NCI-H2029 treated with DMSO at 0.1 percent for 48 hours (cell line): ENCODE measurements around the gene LRRC4C.
A peak's percentile ranks its signal among the peaks of the same experiment; 100 is the strongest.
"Not testable (repeated sequence)": the region's sequence is repeated elsewhere in the genome, so short reads cannot be mapped to it uniquely, and the experiment has no call there.

ENCODE experiments used
- DNase-seq: peaks from one replicate; lab custom pipeline; 2025; lab: John Stamatoyannopoulos, UW

Gene LRRC4C

DNA sequence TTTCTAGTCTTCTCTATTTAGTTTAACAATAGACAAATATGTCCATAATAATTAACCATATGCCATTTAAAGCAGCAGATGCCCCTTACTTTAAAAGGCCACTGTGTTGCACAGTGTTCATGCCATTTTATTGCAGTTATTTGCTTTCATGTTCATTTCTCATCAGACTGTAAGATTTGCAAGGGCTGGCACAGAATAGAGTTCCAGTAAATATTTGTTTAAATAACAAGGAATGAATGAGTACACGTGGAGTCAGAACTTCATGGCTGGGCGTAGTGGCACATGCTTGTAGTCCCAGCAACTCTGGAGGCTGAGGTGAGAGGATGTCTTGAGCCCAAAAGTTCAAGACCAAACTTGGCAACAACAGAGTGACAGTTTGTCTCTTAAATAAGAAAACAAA lies 1228.6 kb downstream of the LRRC4C start:
- DNase-seq, result no peak

DNA sequence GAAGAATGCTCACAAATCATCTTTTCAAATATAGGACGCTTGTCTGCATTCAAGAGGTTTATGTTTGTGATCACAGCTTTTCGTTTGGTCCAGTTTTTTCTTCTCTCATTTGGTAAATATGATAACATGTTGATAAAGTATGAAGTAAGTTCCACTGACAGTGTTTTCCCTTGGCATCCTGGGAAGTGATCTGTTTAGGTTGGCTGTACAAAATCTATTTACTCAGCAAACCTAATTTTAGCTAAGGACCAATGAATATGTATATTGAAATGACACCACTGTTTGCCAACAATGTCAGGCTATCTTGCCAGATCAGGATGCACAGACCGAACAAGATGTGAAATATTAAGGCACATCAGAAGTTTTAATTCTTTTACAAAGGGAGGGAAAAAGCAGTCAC lies 1230.8 kb downstream of the LRRC4C start:
- DNase-seq, result no peak

DNA sequence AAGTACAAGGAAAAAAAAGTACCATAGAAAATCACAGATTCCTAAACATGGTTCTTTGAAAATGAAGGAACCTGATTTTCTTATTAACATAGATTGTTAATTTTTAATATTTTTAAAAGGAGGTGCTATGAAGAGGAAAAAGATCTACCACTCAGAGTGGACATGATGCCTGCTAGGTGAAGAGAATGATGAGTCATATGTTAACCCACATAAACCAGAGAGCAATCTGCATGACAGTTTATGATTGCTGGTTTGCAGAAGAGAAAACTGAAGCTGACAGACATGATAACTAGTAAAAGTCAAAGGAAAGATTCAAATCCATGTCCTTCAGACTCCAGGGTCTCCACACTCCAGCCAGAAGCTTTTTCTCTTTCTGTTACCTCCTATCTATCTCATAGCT lies 1231.7 kb downstream of the LRRC4C start:
- no peak for DNase-seq

DNA sequence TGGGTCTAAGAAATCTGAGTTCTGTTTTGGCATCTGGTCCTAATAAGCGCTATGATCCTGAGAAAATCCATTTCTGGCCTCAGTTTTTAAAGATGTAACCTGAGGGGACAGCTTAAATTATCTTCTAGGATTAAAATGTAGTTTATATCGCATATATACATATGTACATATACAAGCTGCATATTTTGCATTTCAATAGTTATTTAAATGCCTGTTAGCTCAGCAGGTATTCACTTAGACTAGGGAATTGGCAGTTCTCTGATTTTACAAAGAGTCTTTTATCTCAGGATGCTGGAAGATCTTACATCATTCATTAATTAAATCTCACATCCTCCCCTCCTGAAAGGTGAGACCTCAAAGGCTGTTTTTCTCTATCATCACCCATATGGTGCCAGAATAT lies 1232.8 kb downstream of the LRRC4C start:
- no peak for DNase-seq

DNA sequence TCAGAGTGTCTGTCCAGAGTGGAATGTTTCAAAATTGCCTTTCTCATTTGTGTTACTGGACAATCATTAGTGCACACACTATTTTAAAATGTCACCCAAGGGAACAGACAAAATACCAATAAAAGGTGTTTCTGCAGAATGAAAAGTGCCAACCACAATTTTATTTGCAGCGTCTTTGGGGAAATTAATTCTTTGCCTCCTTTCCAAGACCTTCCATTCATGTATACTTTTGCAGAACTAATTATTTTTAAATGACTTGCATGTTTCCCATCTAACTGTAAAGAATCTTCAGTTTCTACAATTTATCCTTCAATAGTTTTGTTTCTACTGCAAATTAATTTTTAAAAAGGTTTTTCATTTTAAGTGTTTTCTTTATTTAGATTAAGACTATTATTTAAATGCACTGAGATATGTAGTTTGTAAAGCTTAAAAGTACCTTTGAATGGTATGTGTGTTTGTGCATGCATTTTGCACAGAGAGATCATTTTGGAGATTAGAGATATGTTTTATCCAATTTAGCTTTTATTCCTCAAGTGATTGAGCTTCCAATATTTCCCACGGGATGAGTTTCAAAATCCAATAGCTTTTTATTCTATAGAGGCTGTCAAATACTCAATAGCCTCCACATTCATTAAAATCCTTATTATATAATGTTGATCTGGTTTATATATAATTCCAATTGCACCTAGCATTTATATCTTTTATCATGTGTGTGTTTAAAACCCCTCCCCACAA lies 1235.7 kb downstream of the LRRC4C start:
- no peak for DNase-seq

DNA sequence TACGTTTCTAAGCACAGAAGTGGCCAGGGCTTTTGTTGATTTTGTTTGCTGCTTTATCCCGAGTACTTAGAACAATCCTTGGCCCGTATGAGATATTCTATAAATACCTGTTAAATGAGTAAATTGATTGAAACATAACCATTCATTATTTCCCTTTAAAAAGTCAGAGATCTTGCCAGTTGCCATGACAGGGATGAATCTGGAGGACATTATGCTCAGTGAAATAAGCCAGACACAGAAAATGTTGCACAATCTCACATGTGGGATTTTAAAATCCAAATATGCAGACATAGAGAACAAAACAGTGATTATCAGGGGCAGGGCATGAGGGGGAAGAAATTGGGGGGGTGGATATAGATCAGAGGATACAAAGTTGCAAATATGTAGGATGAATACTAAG lies 1240.1 kb downstream of the LRRC4C start:
- no peak for DNase-seq

DNA sequence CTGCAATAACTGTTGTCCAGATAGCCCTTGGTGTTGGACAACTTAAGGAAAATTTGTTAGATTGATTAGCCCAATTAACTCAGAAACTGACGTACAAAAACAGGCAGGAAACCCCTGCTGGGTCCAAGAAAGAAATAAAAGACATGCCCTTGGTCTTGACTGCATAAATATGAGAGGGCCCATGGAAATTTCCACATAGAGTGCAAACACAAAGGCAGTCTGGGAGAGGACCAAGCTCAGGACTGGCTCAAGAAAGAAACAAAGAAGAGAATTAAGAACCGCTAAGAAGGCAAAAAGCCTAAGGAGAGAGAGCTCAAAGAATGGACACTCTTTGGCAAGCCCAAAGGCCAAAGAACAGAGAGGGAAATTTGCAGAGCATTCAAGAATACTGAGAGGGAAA lies 1243.9 kb downstream of the LRRC4C start:
- no peak for DNase-seq

DNA sequence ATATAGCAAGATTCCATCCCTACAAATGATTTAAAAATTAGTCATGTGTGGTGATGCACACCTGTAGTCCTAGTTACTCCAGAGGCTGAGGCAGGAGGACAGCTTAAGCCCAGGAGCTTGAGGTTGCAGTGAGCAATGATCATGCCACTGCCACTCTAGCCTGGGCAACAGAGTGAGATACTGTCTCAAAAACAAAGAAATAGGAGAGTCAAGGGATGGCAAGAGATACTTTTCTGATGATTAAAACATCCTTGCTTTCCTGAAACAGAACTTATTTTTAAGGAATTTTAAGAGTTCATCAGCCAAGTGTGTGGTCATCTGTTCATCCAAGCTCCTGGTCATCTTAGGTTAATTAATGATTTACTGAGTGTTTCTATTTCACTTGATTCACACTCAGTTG lies 1252.0 kb downstream of the LRRC4C start:
- no peak for DNase-seq

DNA sequence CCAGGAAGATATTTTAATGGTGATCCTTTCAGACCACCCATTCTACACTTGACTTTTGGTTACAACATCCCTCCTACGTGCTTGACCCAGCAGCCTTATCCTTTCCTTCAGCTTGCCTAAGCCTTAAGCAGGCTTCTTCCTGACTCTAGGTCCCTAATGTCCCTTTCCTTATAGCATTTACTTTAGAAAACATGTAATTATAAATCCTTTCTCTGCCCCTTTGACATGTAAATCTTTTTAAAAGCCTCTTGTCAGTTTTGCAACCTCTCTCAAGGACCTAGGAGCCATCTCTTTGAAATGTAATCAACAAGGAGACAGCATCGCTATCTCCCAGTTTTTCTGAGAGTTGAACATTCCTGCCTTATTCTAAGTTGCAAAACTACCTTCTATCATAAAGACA lies 1255.2 kb downstream of the LRRC4C start:
- no peak for DNase-seq

DNA sequence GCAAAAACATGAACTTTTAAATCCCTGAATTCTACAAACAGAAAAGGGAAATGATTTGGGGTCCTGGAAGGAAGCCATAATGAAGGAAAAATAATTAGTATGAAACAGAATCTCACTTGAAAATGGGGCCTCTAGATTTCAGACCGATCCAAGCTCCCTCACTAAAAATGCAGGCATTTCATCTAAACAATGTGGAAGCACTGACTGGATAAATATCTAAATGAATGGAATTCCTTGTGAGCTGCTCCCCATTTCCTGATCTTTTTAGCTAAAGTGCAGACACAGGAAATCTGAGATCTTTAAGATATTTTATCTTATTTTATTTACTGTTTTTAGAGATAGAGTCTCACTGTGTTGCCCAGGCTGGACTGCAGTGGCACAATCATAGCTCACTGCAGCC lies 1255.8 kb downstream of the LRRC4C start:
- no peak for DNase-seq

DNA sequence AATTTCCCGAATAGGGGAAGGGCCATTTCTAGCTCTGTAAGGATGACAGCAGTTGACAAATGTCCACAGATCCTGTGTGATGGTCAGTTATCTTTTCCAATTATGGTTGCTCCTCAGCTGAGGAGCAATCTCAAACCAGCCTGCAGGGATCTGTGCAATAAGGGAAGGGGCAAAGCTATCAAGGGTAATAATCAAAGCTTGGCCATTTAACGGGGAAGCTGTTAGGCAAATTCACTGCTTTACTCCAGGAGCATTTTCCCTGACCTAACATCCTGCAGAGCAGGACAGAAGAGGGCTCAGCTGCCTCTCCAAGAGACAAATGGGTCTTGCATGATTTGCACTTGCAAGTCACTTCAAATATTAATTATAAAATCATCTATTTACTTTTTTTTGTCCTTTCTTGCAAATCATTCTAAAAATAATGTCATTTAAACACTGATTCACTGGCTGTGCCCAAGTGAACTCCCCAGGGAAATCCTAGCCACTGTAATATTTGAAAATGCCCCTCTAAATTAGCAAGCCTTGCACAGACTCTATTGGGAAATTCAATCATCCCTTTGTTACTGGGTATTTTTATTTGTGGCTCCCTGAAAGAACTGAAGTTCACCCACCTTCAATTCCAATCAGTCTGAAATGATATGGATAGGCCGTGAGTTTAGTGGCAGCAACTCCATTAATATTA lies 1256.7 kb downstream of the LRRC4C start:
- DNase-seq, result no peak

DNA sequence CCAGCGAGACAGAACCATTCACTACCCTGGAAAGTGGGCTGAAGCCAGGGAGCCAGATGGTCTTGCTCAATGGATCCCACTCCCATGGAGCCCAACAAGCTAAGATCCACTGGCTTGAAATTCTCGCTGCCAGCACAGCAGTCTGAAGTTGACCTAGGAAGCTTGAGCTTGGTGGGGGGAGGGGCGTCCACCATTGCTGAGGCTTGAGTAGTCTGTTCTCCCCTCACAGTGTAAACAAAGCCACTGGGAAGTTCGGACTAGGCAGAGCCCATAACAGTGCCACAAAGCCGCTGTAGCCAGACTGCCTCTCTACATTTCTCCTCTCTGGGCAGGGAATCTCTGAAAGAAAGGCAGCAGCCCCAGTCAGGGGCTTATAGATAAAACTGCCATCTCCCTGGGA lies 1266.9 kb downstream of the LRRC4C start:
- not testable (repeated sequence) for DNase-seq

DNA sequence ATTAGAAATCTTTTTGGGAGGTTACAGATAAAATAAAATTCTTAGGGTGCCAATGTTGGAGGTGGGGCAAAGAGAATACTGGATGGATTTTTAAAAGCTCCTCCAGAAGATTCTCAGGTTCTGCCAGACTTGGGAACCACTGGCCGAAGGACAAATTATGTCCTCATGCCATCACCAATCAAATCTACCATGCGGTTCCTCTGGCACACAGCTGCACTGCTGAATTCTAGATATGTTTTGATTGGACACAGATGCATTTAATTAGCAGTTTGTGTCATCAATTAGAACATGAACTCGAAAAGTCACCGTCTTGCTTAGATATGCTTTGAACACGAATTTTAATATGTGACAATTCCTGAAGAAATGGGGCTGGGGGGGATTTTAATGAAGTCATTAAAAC lies 1269.2 kb downstream of the LRRC4C start:
- no peak for DNase-seq

DNA sequence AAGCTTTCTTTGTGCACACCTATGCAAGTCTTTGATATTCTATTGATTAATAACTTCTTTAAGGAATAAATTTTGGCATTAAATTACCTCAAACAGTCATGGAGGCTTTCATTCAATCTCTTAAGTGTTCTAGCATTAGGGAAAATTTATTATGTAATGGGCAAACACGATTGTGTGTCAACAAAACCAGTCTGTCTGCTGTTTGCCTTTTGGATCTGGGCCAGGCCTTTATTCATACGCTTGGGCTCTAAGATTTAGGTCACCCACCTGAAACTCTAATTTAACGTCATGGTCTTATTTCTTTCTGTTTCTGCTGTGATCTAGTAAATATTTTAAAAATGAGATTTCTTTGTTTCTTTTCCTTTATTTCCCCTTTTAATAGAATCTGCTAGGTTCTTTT lies 1270.6 kb downstream of the LRRC4C start:
- peak; percentile 71 for DNase-seq

DNA sequence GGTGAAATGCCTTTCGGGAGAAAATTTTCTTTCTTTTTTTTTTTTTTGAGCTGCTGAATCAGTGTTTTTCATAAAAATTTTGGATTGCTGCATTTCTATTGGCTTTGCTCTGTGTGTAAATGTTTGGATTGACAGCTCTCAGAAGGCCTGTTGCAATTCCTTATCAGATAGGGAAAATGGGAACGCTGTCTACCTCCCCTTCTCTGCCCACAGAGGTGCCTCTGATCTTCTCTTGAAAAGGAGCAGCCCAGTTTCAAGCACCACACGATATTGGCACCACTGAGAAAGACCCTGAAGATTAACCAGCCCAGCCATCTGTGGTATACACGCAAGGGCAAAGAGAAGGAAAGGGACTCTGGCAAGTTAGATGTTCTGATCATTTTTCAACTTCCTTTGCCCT lies 1272.2 kb downstream of the LRRC4C start:
- no peak for DNase-seq

DNA sequence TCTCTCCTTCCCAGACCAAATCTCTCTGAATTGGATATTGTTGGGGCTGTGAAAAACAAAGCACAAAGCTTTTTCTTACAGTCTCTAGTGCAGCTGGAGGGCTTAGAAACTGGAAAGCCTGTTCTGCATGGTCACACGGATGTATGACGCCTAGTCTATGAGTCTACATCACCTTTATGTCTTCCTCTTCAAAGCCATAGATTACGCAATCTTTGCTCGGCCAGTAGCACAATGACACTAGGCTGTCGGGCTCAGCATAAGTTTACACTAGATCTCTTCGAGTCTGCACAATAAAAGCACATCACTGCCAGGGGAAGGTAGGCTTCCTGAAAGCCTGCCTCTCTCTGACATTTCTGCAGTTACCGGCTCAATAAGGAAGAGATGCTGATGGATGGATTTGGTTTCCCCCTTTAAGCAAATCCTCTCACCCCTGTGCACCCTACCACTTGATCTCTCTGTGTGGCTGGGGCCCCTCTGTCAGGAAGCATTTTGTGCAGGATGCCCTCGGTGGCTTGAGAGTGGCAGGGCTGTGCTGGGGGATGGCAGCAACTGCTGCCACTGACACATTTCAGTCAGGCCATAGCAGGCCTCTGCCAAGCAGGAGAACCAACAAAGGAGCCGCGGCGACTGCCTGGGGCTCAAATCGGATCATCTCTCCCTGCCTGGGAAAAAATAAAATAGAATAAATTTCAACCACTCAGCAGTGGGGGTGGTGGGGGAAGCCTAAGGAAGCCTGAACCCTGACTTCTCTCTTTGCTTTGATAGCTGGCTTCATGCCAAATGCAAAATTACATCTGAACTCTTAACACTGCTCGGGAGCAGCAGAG lies 1272.8 kb downstream of the LRRC4C start:
- DNase-seq, result no peak

DNA sequence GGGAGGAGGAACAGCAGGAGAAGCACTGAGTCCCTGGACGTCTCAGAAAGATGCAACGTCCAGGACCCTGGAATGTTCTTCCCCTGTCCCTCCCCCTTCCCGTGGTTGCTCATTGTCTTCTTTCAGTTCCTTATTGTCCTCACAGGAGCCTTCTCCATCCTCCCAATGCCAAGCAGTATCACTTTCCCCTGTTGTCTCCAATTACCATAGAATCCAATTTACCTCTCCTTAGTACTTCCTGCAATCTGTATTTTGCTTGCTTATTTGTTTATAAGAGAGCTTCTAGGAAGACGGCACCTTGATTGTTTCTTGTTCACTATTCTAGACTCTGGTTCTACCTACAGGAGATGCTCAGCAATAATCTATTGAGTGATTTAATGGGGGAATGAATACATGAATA lies 1273.7 kb downstream of the LRRC4C start:
- no peak for DNase-seq

DNA sequence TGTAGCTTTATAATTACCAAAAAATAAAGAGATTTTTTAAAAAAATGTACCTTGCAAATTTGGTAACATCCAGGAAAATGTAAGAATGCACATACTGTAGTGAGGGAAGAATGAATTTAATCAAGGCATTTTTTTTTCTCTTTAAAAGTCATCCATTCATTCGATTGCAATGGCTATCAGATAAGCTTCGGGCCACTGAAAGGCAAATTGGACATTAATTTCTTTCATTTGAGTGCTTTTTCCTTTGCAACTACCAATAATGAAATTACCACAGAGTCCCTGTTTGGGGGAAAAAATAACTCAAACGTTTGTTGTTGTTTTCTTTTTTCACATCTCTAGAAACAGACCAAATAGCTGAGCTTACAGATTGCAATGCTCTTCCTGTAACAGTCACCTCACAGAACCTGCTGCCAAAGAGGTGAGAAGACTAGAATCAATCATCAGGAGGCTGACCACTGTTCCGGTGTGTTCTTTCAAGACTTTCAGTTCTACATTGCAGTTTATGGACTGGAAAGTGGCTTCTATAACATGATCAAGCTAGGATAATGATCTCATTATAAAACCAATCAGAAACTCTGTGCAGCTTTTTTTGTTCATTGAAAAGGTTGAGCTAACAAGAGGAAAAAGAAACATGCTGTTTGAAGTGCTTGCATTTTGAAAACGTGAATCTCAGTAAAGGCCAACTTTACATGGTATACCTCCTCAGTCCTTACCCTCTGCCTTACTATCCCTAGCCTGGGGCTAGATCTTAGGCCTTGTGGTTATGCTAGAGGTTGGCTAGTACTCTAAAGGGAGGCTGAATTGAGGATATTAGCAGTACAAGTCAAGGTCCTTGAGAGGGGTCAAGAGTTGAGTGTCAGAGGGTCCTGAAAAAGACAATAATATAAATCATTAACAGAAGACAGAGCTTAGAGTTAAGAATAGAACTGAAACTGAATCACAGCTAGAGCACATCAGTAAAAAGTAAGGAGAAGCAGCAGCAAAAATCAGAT lies 1276.1 kb downstream of the LRRC4C start:
- DNase-seq, result no peak

DNA sequence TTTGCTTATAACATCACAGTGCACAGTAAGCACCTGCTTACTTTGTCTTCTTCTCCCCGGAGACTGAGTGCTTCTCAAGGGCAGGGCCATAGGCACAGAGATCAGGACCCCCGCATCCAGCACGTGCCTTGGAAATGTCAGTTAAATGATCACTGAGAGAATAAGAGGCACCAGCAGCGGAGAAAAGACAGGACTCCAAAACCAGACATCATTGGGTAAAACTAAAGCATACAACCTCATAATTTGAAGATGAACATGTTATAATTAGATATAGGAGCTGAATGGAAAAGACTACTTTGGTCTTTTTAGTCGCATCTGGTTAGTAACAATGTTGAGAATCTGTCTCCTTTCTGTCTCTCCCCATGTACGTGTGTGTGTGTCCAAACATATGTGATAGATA lies 1279.9 kb downstream of the LRRC4C start:
- DNase-seq, result no peak

DNA sequence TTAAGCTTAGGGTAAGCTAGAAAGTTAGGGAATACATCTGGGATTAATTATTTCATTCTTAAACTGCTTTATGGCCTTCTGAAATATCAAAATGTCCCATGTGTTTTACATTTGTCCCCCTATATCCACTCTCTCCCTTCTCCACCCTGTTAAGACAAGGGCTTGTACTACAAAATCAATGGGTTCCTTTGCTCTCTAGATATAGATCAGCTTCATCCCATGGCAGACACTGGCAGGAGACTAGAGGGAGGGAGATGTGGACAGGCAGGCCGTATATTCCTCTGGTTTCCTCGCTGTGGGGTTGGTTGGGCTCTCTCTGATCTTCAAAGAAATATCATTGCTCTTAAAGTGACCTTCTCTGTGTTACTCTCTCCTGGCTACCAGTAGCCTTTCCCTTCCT lies 1281.0 kb downstream of the LRRC4C start:
- no peak for DNase-seq

DNA sequence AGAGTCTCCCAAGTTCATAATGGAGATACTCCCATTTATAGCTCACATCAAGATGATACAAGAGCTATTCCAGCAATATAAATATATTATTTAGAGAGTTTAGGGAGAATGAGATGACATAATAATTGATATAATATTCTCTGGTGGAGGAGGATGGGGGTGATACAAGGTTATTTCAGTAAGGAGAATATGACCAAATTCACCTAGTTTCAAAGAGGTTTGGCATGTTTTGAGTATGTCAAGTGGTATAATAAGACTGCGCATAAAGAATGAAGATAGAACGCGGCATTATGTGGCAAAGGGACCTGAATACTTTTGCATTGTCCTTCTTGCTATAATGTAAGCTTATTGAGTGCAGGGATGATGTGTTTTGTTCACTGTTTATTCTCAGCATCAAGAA lies 1283.5 kb downstream of the LRRC4C start:
- no peak for DNase-seq

DNA sequence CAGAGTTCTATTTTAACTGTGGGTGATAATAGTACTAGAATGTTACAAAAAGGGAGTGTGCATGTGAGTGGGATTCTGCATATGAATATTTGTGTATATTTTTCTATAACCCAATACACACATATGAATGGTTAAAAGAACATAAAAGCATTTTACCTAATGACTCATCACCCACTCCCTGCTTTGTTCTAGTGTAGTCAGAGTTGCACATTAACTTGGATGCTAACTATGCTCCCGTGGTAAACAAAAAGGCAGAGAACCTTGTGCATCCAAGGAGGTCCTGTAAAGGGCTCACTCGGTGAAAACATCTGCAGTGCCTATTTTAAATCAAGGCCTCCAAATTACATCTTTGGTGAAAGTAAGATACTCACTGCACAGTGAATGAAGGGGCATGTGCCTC lies 1289.4 kb downstream of the LRRC4C start:
- no peak for DNase-seq
